HepG2 (cell line): ENCODE data around the gene ANKRD66. TPM values are rescaled to one million over a fixed set of nuclear protein-coding genes. Genes with fewer than 3 reads are reported as not detected.

Experiments
- ATAC-seq: fragments of 200-7000 bp; cut with Tn5 transposase; 3 replicates; pipeline ENCODE4 v1.9.1; 2020; ENCODE audit warnings: mild to moderate bottlenecking, moderate library complexity
- BruUV-seq: library from RNA; stranded (reverse); fragments of 400-500 nt; replicated peaks from 2 replicates; lab custom pipeline; 2021; lab: Mats Ljungman, UMichigan
- CTCF ChIA-PET: fragments of 300-600 bp; formaldehyde crosslinking; extraction: SDS; loops from one replicate; lab custom pipeline; 2021; ENCODE audit warnings: low total read pairs, inconsistent platforms, low intra/inter-chr PET ratio; lab: Yijun Ruan, JAX
- POLR2A ChIA-PET: fragments of 350-600 bp; sonication (Branson Sonifier 250); formaldehyde crosslinking; loops from one replicate; lab custom pipeline; 2020; ENCODE audit warnings: antibody characterized with exemption, inconsistent platforms; lab: Yijun Ruan, JAX
- DNase-seq: peaks from one replicate; pipeline ENCODE4 v3.0.0-alpha.2; 2015; ENCODE audit warnings: low spot score
- FAIRE-seq: peaks from 3 replicates; lab custom pipeline; 2011; peaks lifted over from hg19 to GRCh38; lab: Jason Lieb, UNC
- H2AFZ ChIP-seq: one replicate; pipeline ENCODE4 v1.6.1; 2011; ENCODE audit warnings: low read length, inconsistent platforms
- H3K27ac ChIP-seq: fragments of 300-600 bp; 3 replicates; pipeline ENCODE4 v1.8.0; 2011; ENCODE audit warnings: mixed run types, mild to moderate bottlenecking, mixed read lengths, low read length, inconsistent platforms; ENCODE audit not compliant: insufficient read depth; ENCODE audit errors: extremely low read length
- H3K27me3 ChIP-seq, 2 experiments: fragments of 200-600 bp in 1 of 2; 2 replicates in 1 of 2; 3 replicates in 1 of 2; pipeline versions ENCODE4 v1.6.0 to v1.8.0; 2011; ENCODE audit warnings: low read length in 2 of 2, mild to moderate bottlenecking in 2 of 2, moderate library complexity in 2 of 2, inconsistent platforms in 1 of 2; ENCODE audit not compliant: insufficient read depth in 2 of 2, control insufficient read depth in 1 of 2
- H3K36me3 ChIP-seq, 2 experiments: fragments of 200-600 bp in 1 of 2; replicated peaks in 1 of 2; 2 replicates in 1 of 2; 3 replicates in 1 of 2; pipeline versions ENCODE4 v1.5.1 to v1.8.0; 2011; ENCODE audit warnings: low read length in 2 of 2, inconsistent platforms in 1 of 2; ENCODE audit not compliant: insufficient read depth in 2 of 2, control insufficient read depth in 1 of 2
- H3K4me1 ChIP-seq: 2 replicates; pipeline ENCODE4 v1.5.1; 2012; ENCODE audit warnings: low read length, inconsistent platforms; ENCODE audit not compliant: insufficient read depth
- H3K4me2 ChIP-seq: 2 replicates; pipeline ENCODE4 v1.6.0; 2011; ENCODE audit warnings: low read depth, low read length, inconsistent platforms
- H3K4me3 ChIP-seq, 3 experiments: fragments of 200-600 bp in 1 of 3; sonication (generic), shearing (Covaris generic) in 1 of 3; replicated peaks in 1 of 3; 2 replicates each; pipeline ENCODE4 v1.5.1; 2011 to 2016; ENCODE audit warnings: low read length in 3 of 3, inconsistent platforms in 2 of 3, low read depth in 2 of 3, mild to moderate bottlenecking in 2 of 3, control low read depth in 1 of 3, mixed read lengths in 1 of 3; ENCODE audit not compliant: insufficient read depth in 1 of 3
- H3K79me2 ChIP-seq: one replicate; pipeline ENCODE4 v1.6.1; 2011; ENCODE audit warnings: low read length, inconsistent platforms; ENCODE audit not compliant: insufficient read depth
- H3K9ac ChIP-seq: 2 replicates; pipeline ENCODE4 v1.6.0; 2011; ENCODE audit warnings: mild to moderate bottlenecking, low read depth, low read length, inconsistent platforms; ENCODE audit not compliant: insufficient read depth
- H3K9me3 ChIP-seq: 2 replicates; pipeline ENCODE4 v1.5.1; 2012; ENCODE audit warnings: mild to moderate bottlenecking, low read length
- H4K20me1 ChIP-seq: 2 replicates; pipeline ENCODE4 v1.6.0; 2011; ENCODE audit warnings: inconsistent platforms, mild to moderate bottlenecking, low read length, moderate library complexity; ENCODE audit not compliant: insufficient read depth
- BRD4 ChIP-seq: sonication (generic); formaldehyde crosslinking; IDR thresholded peaks from 2 replicates; pipeline ENCODE4 v1.4.0; 2020; ENCODE audit warnings: missing genetic modification reagents
- CEBPB ChIP-seq: IDR thresholded peaks from 2 replicates; pipeline ENCODE4 v1.6.1; 2011; ENCODE audit warnings: low read depth, low read length, improper control_type of control experiment, borderline replicate concordance
- HNF4A ChIP-seq: sonication (generic); formaldehyde crosslinking; IDR thresholded peaks from 2 replicates; pipeline ENCODE4 v1.4.0; 2020; ENCODE audit warnings: missing genetic modification reagents
- HNF4G ChIP-seq, 2 experiments: sonication (generic) in 1 of 2; formaldehyde crosslinking in 1 of 2; IDR thresholded peaks; 2 replicates each; pipeline versions ENCODE4 v1.4.0 to v1.6.1; 2011 to 2020; ENCODE audit warnings: borderline replicate concordance in 2 of 2, low read depth in 2 of 2, mild to moderate bottlenecking in 2 of 2, low read length in 1 of 2, missing genetic modification reagents in 1 of 2, moderate library complexity in 1 of 2
- HNRNPH1 ChIP-seq: fragments of 200-400 bp; formaldehyde crosslinking; optimal IDR thresholded peaks from 2 replicates; pipeline ENCODE3; 2017; ENCODE audit warnings: mild to moderate bottlenecking, low read depth, low read length
- ZNF503 ChIP-seq: sonication (generic); formaldehyde crosslinking; IDR thresholded peaks from 2 replicates; pipeline ENCODE4 v1.4.0; 2020; ENCODE audit warnings: missing genetic modification reagents
- WGBS: methylation state at CpG from one replicate; pipeline ENCODE4 v1.1.6; 2017; ENCODE audit warnings: low lambda C conversion rate; 5-methylcytosine and 5-hydroxymethylcytosine counted together
- in situ Hi-C: cut with HindIII; loops from 2 replicates; pipeline ENCODE4 v1.10.0; 2017; ENCODE audit warnings: low pct_unique_long_range_greater_than_20kb; ENCODE audit not compliant: extremely low pct_ligation_motif_present
- intact Hi-C: fragments of 100-400 bp; cut with micrococcal nuclease; formaldehyde crosslinking; loops from one replicate; pipeline ENCODE4 v1.10.0; 2022; ENCODE audit not compliant: unreplicated experiment
- polyA plus RNA-seq, 8 experiments: library from polyadenylated mRNA; depleted of rRNA in 3 of 8; stranded (reverse) in 7 of 8; unstranded in 1 of 8; fragments of >200 nt; fragmentation: Illumina TruSeq in 4 of 8; extraction: Trizol in 4 of 8; gene quantifications; 2 replicates each; pipeline versions ENCODE4 v1.2.1 to v1.2.3, GENCODE V29; 2011 to 2016; ENCODE audit warnings: low read depth in 4 of 8, missing spikeins in 1 of 8, mixed read lengths in 1 of 8; ENCODE audit not compliant: insufficient read depth in 1 of 8
- total RNA-seq, 5 experiments: library from RNA; depleted of rRNA; stranded (reverse); fragments of >200 nt; fragmentation: Illumina TruSeq; extraction: Trizol; gene quantifications; 2 replicates each; pipeline ENCODE4 v1.2.3, GENCODE V29; 2016; ENCODE audit warnings: low read depth in 1 of 5
- TF ChIP-seq, protein P1 (sequence below): sonication (generic); formaldehyde crosslinking; IDR thresholded peaks from 2 replicates; pipeline ENCODE4 v1.8.0; 2022; ENCODE audit warnings: mild to moderate bottlenecking, missing genetic modification reagents; ENCODE audit not compliant: insufficient replicate concordance

The ANKRD66 gene
- total and polyA plus RNA-seq, 2 of the 13 experiments (the other 11 are each of a cell fraction or from before 2014, with no cell fraction given): not detected

DNA sequence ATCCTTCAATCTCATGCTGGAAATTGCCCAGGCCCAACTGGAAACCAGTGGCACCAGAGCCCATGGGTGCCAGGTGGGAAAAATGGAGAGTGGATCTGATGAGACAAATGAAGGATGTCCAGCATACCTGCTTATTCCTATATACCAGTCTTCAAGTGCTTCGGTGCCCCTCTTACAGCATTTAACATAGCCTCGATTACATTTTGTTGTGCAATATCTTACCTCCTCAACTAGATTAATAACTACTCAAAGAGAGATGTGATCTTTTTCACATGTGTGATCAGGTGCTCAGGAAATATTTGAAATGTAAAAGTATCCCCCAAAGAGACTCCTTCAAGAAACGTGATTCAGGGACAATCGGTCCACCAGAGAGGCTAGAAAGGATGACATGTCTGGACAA lies 4.8 kb upstream of the ANKRD66 start:
- Histone ChIP-seq H3K4me2 (no peak overlapping the region), H3K9ac (no peak overlapping the region), H3K9me3 (no peaks in the 10 kb centered on the region), H3K79me2 (no peaks in the 10 kb centered on the region), H3K27ac (no peak overlapping the region), H3K4me1 (no peaks in the 10 kb centered on the region), H4K20me1 (no peaks in the 10 kb centered on the region), H3K36me3 (no peaks in the 10 kb centered on the region), H2AFZ (no peak overlapping the region), H3K4me3 (no peak overlapping the region), H3K27me3 (peaks cover 0 to 3% of the 10 kb centered on the region in 2 experiments; a peak in 1 of 5 replicates)
- DNase-seq (no peak), FAIRE-seq (no peak), ATAC-seq (no peak)
- intact Hi-C loops: no loop called here
- 60% methylated on average over 4 of the region's 4 CpGs for WGBS
- TF ChIP-seq CEBPB (peak; percentile 55; the same call in 1 of the 2 replicates), HNRNPH1 (no peak)
- CTCF ChIA-PET: no interaction called here
- POLR2A ChIA-PET: no interaction called here
- BruUV-seq: no TSS peak
- in situ Hi-C loops: no loop called here

- intact Hi-C loops: no loop called here
- WGBS: 0% methylated on average over 1 of the region's 1 CpG
- ATAC-seq: no peak
- H4K20me1 ChIP-seq: no peaks in the 10 kb centered on the region
- H3K27ac ChIP-seq: no peak overlapping the region
- no peak overlapping the region for H3K4me2 ChIP-seq
- TF ChIP-seq BRD4 (CRISPR knock-in tag) (no peak), HNF4G (IDR thresholded peaks at IDR 0.05; ENCODE audit: borderline replicate concordance, low read depth, low read length) (peak; percentile 39), HNF4G (CRISPR knock-in tag; IDR thresholded peaks at IDR 0.05; ENCODE audit: borderline replicate concordance, low read depth) (no peak), HNF4A (CRISPR knock-in tag) (peak; percentile 26; the same call in 1 of the 2 replicates), ZNF503 (no peak)
- TF ChIP-seq, protein P1, sequence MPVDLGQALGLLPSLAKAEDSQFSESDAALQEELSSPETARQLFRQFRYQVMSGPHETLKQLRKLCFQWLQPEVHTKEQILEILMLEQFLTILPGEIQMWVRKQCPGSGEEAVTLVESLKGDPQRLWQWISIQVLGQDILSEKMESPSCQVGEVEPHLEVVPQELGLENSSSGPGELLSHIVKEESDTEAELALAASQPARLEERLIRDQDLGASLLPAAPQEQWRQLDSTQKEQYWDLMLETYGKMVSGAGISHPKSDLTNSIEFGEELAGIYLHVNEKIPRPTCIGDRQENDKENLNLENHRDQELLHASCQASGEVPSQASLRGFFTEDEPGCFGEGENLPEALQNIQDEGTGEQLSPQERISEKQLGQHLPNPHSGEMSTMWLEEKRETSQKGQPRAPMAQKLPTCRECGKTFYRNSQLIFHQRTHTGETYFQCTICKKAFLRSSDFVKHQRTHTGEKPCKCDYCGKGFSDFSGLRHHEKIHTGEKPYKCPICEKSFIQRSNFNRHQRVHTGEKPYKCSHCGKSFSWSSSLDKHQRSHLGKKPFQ: no peak
- TF ChIP-seq, all 625 proteins: peak for 2
- ChIA-PET POLR2A (no interaction called here), CTCF (no interaction called here)
- H3K4me1 ChIP-seq: no peaks in the 10 kb centered on the region
- in situ Hi-C loops: no loop called here
- no peak for DNase-seq
- H3K4me3 ChIP-seq: no peak overlapping the region
- H3K9me3 ChIP-seq: no peaks in the 10 kb centered on the region
- H3K9ac ChIP-seq: no peak overlapping the region
- no peaks in the 10 kb centered on the region for H3K27me3 ChIP-seq
- H2AFZ ChIP-seq: no peak overlapping the region
- no peaks in the 10 kb centered on the region for H3K36me3 ChIP-seq
- BruUV-seq: no TSS peak
- FAIRE-seq: no peak
- no peaks in the 10 kb centered on the region for H3K79me2 ChIP-seq
These were observed 3.1 kb upstream of the ANKRD66 start for GRCh38 chr6:46743425-46744158.
